ENCODE data around the gene PDF.

The PDF gene

GRCh38 chr16:69376393-69377059, 46.1 kb upstream of the PDF start:
- Histone ChIP-seq H3K27me3 (ENCODE audit: insufficient read depth, low read length, poor library complexity, severe bottlenecking) (no peaks in the 10 kb centered on the region), H3K79me2 (ENCODE audit: insufficient read depth, low read length) (peaks cover 13% of the 10 kb centered on the region), H3K4me1 (ENCODE audit: insufficient read depth, low read length, poor library complexity, severe bottlenecking) (no peaks in the 10 kb centered on the region)

DNA sequence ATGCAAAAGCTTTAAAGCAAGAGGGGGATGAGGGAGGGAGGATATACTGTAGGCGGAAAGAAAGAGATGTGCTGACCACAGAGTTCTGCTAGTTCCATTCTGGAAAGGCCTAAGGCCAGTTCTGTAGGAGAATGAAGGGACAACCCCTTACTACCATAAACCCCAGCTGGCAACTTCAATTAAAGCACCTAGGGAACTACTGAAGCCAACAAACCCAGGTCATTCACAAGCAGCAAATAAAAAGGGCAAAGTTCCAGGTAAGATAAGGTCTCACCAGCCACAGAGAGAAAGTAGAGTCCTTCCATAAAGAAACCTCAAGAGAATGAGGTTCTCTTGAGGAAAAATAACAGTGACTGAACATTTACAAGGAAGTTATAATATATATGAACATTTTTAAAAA, 42.6 kb upstream of the PDF start:
- no peak overlapping the region for H3K9ac ChIP-seq (ENCODE audit: low read depth, low read length, poor library complexity, severe bottlenecking)
- H2AFZ ChIP-seq (ENCODE audit: low read length): no peak overlapping the region
- H3K4me1 ChIP-seq (ENCODE audit: insufficient read depth, low read length, poor library complexity, severe bottlenecking): peaks cover 3% of the 10 kb centered on the region
- H3K4me3 ChIP-seq (ENCODE audit: low read length, poor library complexity, severe bottlenecking): no peak overlapping the region
- no peaks in the 10 kb centered on the region for H3K9me2 ChIP-seq (replicated peaks; ENCODE audit: low read depth, low read length)
- no peaks in the 10 kb centered on the region for H3F3A ChIP-seq (ENCODE audit: low read depth)
- peaks cover 27% of the 10 kb centered on the region; the same call in 1 of the 2 replicates for H3K36me3 ChIP-seq (ENCODE audit: insufficient read depth, low read length)
- no peak overlapping the region for H3K4me2 ChIP-seq (ENCODE audit: low read depth, low read length, poor library complexity, severe bottlenecking)
- no peak for TF ChIP-seq EZH2phosphoT487 (IDR thresholded peaks at IDR 0.05; ENCODE audit: borderline replicate concordance)
- no peaks in the 10 kb centered on the region for H4K20me1 ChIP-seq (ENCODE audit: insufficient read depth, low read length, poor library complexity, severe bottlenecking)
- no peaks in the 10 kb centered on the region for H3K27me3 ChIP-seq (ENCODE audit: insufficient read depth, low read length, poor library complexity, severe bottlenecking)
- H3K79me2 ChIP-seq (ENCODE audit: insufficient read depth, low read length): peaks cover 4% of the 10 kb centered on the region; the same call in 1 of the 2 replicates
- H3K9me3 ChIP-seq (ENCODE audit: insufficient read depth, low read depth, low read length): no peaks in the 10 kb centered on the region

More at GRCh38 chr16:69376393-69377059, 46.1 kb upstream of the PDF start:
- TF ChIP-seq EZH2phosphoT487 (IDR thresholded peaks at IDR 0.05; ENCODE audit: borderline replicate concordance) (no peak), CTCF (conservative IDR thresholded peaks at IDR 0.05; ENCODE audit: low read length) (no peak)
- Histone ChIP-seq H3K4me3 (ENCODE audit: low read length, poor library complexity, severe bottlenecking) (no peak overlapping the region), H4K20me1 (ENCODE audit: insufficient read depth, low read length, poor library complexity, severe bottlenecking) (no peaks in the 10 kb centered on the region), H3K9me3 (ENCODE audit: insufficient read depth, low read depth, low read length) (no peaks in the 10 kb centered on the region), H3K9ac (ENCODE audit: low read depth, low read length, poor library complexity, severe bottlenecking) (no peak overlapping the region), H3K9me2 (replicated peaks; ENCODE audit: low read depth, low read length) (no peaks in the 10 kb centered on the region), H3F3A (ENCODE audit: low read depth) (no peaks in the 10 kb centered on the region), H2AFZ (ENCODE audit: low read length) (no peak overlapping the region), H3K36me3 (ENCODE audit: insufficient read depth, low read length) (peaks cover 16% of the 10 kb centered on the region; the same call in 1 of the 2 replicates), H3K4me2 (ENCODE audit: low read depth, low read length, poor library complexity, severe bottlenecking) (no peak overlapping the region)

- peaks cover 3% of the 10 kb centered on the region for H3K4me1 ChIP-seq (ENCODE audit: insufficient read depth, low read length, poor library complexity, severe bottlenecking)
- peaks cover 4% of the 10 kb centered on the region; the same call in 1 of the 2 replicates for H3K79me2 ChIP-seq (ENCODE audit: insufficient read depth, low read length)
- peaks cover 39% of the 10 kb centered on the region; the same call in 1 of the 2 replicates for H3K36me3 ChIP-seq (ENCODE audit: insufficient read depth, low read length)
- no peak overlapping the region for H2AFZ ChIP-seq (ENCODE audit: low read length)
- H3F3A ChIP-seq (ENCODE audit: low read depth): no peaks in the 10 kb centered on the region
- no peak overlapping the region for H3K9ac ChIP-seq (ENCODE audit: low read depth, low read length, poor library complexity, severe bottlenecking)
- H4K20me1 ChIP-seq (ENCODE audit: insufficient read depth, low read length, poor library complexity, severe bottlenecking): no peaks in the 10 kb centered on the region
- no peaks in the 10 kb centered on the region for H3K9me2 ChIP-seq (replicated peaks; ENCODE audit: low read depth, low read length)
- no peak overlapping the region for H3K4me3 ChIP-seq (ENCODE audit: low read length, poor library complexity, severe bottlenecking)
- TF ChIP-seq EZH2phosphoT487 (IDR thresholded peaks at IDR 0.05; ENCODE audit: borderline replicate concordance): no peak
- no peak for TF ChIP-seq CTCF (conservative IDR thresholded peaks at IDR 0.05; ENCODE audit: low read length)
- no peaks in the 10 kb centered on the region for H3K9me3 ChIP-seq (ENCODE audit: insufficient read depth, low read depth, low read length)
- no peaks in the 10 kb centered on the region for H3K27me3 ChIP-seq (ENCODE audit: insufficient read depth, low read length, poor library complexity, severe bottlenecking)
- no peak overlapping the region for H3K4me2 ChIP-seq (ENCODE audit: low read depth, low read length, poor library complexity, severe bottlenecking)
Observed at GRCh38 chr16:69371564-69371963, 41.2 kb upstream of the PDF start.

All from Loucy (cell line).